ENCODE data around the gene MRGPRX1.
"Not testable (repeated sequence)": the region's sequence is repeated elsewhere in the genome, so short reads cannot be mapped to it uniquely, and the experiment has no call there.

MRGPRX1 gene

GRCh38 chr11:18969720-18970119 is 30.5 kb upstream of the MRGPRX1 start:
- no peak for DNase-seq (ENCODE audit: low read depth, low spot score)
- in situ Hi-C loops (cut with HindIII; ENCODE audit: low sequenced_read_pairs): no loop called here
- TF ChIP-seq, protein P1, sequence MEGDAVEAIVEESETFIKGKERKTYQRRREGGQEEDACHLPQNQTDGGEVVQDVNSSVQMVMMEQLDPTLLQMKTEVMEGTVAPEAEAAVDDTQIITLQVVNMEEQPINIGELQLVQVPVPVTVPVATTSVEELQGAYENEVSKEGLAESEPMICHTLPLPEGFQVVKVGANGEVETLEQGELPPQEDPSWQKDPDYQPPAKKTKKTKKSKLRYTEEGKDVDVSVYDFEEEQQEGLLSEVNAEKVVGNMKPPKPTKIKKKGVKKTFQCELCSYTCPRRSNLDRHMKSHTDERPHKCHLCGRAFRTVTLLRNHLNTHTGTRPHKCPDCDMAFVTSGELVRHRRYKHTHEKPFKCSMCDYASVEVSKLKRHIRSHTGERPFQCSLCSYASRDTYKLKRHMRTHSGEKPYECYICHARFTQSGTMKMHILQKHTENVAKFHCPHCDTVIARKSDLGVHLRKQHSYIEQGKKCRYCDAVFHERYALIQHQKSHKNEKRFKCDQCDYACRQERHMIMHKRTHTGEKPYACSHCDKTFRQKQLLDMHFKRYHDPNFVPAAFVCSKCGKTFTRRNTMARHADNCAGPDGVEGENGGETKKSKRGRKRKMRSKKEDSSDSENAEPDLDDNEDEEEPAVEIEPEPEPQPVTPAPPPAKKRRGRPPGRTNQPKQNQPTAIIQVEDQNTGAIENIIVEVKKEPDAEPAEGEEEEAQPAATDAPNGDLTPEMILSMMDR (IDR thresholded peaks at IDR 0.05; ENCODE audit: low read depth, low read length): no peak
- no peak overlapping the region for H3K4me3 ChIP-seq (ENCODE audit: low read depth, low read length)

- in situ Hi-C loops (cut with HindIII; ENCODE audit: low sequenced_read_pairs): no loop called here
- no peak for DNase-seq (ENCODE audit: low read depth, low spot score)
- TF ChIP-seq, protein P1 (IDR thresholded peaks at IDR 0.05; ENCODE audit: low read depth, low read length): no peak
- no peak overlapping the region for H3K4me3 ChIP-seq (ENCODE audit: low read depth, low read length)
These were observed 19.2 kb upstream of the MRGPRX1 start for GRCh38 chr11:18958221-18958910.

- TF ChIP-seq, protein P1 (IDR thresholded peaks at IDR 0.05; ENCODE audit: low read depth, low read length): no peak
- DNase-seq (ENCODE audit: low read depth, low spot score): no peak
- no peak overlapping the region for H3K4me3 ChIP-seq (ENCODE audit: low read depth, low read length)
- in situ Hi-C loops (cut with HindIII; ENCODE audit: low sequenced_read_pairs): no loop called here
These were observed 17.4 kb upstream of the MRGPRX1 start for GRCh38 chr11:18956630-18957029.

DNA sequence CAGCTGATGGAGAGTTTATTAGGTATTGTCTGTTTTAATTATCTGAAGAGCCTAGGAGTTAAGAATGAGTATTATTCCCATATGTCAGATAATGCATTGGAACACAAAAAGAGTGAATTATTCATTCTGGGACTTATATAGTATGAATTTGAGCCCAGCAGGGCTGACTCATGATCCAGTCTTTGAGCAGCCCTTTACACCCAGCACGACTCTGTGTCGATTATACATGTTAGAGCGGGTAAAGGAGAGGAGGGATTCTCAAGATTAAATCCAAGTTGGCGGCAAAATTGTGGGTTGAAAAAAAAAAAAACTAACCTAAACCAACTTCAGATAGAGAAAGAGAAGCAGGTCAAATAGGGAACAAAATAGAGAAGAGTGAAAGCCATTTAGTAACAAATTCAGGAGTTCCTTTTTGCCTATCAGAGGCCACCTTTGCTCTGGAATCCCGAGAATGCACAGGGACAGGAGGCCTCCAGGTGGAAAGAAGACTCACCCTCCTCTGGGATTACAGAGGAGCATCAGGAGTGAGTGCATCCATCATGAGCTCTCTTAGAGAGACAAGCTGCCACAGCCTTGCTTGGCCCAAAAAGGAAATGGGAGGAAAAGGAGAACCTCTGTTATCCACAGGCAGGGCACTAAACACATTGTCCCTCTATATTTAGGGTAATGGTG is 3.1 kb downstream of the MRGPRX1 start:
- DNase-seq (ENCODE audit: low read depth, low spot score): no peak
- in situ Hi-C loops (cut with HindIII; ENCODE audit: low sequenced_read_pairs): no loop called here
- TF ChIP-seq, protein P1 (IDR thresholded peaks at IDR 0.05; ENCODE audit: low read depth, low read length): no peak

GRCh38 chr11:18934195-18934814 is 4.9 kb downstream of the MRGPRX1 start:
- TF ChIP-seq, protein P1 (IDR thresholded peaks at IDR 0.05; ENCODE audit: low read depth, low read length): no peak
- no peak for DNase-seq (ENCODE audit: low read depth, low spot score)
- H3K4me3 ChIP-seq (ENCODE audit: low read depth, low read length): no peak overlapping the region
- in situ Hi-C loops (cut with HindIII; ENCODE audit: low sequenced_read_pairs): no loop called here

More for the DNA sequence above, 3.1 kb downstream of the MRGPRX1 start:
- no peak overlapping the region for H3K4me3 ChIP-seq (ENCODE audit: low read depth, low read length)

DNA sequence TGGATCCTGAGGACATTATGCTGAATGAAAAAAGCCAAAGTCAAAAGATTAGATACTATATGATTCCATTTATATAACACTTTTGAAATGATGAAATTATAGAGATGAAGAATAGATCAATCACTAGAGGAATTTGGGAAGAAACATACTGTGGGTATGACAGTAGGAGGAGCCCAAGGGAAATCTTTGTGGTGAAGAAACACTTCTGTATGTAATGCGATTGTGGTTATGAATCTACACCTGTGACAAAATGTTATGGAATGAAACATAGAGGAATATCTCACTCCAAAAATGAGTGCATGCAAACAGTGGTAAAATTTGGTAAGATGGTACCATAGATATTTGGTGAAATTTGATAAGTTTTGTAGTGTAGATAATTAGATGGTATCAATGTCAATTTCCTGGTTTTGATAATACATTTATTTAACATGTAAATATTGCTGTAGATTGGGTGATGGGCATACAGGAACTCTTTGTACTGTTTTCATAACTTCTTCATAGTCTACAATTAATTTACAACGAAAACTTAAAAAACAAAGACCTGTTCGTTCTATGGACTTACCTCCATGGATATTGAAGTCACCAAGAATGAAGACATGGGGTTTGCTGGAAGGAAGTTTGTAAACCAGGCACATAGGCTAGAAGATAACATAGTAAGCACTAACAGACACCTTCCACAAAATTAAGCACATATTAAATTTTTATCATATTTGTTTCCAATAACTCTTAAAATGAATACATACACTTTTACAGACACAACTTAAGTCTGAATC is 11.5 kb downstream of the MRGPRX1 start:
- no peak for DNase-seq (ENCODE audit: low read depth, low spot score)
- TF ChIP-seq, protein P1 (IDR thresholded peaks at IDR 0.05; ENCODE audit: low read depth, low read length): no peak
- no peak overlapping the region for H3K4me3 ChIP-seq (ENCODE audit: low read depth, low read length)
- in situ Hi-C loops (cut with HindIII; ENCODE audit: low sequenced_read_pairs): no loop called here

DNA sequence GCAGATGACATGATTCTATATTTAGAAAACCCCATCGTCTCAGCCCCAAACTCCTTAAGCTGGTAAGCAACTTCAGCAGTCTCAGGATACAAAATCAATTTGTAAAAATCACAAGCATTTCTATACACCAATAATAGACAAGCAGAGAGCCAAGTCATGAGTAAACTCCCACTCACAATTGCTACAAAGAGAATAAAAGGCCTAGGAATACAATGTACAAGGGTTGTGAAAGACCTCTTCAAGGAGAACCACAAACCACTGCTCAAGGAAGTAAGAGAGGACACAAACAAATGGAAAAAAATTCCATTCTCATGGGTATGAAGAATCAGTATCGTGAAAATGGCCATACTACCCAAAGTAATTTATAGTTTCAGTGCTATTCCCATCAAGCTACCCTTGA is 13.8 kb downstream of the MRGPRX1 start:
- in situ Hi-C loops (cut with HindIII; ENCODE audit: low sequenced_read_pairs); H3K4me3 ChIP-seq (ENCODE audit: low read depth, low read length); DNase-seq (ENCODE audit: low read depth, low spot score): not testable (repeated sequence)

Data from astrocyte of the spinal cord (primary cell).